HG03378 (cell line): Measurements from ENCODE around the gene MZB1.
"Not testable (repeated sequence)": the region's sequence is repeated elsewhere in the genome, so short reads cannot be mapped to it uniquely, and the experiment has no call there.

Experiments used
- ATAC-seq: cut with Tn5 transposase; IDR thresholded peaks from one replicate; pipeline ENCODE4 v1.9.1; 2021; ENCODE audit warnings: mild to moderate bottlenecking, moderate library complexity; ENCODE audit not compliant: unreplicated experiment

MZB1 gene

GRCh38 chr5:139410993-139411828 lies 21.5 kb upstream of the MZB1 start:
- ATAC-seq: no peak

DNA sequence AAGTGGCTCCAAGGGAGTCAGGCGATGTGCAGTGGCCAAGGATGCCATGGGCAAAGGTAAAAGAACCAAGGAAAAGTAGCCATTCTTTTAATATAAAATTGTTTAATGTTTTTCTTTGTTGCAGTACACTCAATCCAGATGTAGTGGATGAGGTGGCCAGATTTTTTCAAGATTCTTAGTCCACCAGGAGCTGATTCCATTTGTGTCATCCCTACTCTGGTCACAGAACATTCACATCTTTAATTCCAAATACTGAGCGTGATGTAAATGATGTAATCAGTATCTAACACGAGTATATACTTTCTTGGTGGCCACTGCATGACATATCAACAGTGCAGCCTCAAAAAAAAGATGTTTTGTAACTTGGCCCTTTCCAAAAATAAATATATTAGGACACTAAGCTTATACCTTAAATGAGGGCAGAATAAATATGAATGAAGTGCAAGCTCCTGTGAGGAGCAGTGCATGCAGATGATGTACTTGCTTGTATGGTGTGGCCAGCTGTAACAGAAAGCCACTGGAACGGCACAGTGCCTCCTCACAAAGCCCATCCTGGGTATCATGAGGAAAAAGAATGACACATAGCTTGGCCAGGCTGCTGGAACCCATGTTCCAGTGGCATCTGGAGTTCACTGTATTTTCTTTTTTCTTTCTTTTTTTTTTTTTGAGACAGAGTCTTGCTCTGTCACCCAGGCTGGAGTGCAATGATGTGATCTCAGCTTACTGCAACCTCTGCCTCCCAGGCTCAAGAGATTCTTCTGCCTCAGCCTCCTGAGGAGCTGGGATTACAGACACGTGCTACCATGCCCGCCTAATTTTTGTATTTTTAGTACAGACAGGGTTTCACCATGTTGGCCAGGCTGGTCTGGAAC lies 20.6 kb upstream of the MZB1 start:
- ATAC-seq: no peak

GRCh38 chr5:139409116-139409515 lies 19.4 kb upstream of the MZB1 start:
- ATAC-seq: not testable (repeated sequence)

DNA sequence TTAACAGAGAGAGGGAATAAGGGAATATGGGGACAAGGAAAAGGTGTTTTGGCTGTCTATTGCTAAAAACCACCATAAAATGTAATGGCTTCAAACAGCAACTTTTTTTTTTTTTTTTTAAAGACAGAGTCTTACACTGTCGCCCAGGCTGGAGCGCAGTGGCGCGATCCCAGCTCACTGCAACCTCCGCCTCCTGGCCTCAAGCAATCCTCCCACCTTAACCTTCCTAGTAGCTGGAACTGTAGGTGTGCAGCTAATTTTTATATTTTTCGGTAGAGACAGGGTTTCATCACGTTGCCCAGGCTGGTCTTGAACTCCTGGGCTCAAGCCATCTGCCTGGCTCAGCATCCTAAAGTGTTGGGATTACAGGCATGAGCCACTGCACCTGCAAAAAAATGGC lies 18.5 kb upstream of the MZB1 start:
- ATAC-seq: no peak

GRCh38 chr5:139407517-139407916 lies 17.8 kb upstream of the MZB1 start:
- ATAC-seq: no peak

DNA sequence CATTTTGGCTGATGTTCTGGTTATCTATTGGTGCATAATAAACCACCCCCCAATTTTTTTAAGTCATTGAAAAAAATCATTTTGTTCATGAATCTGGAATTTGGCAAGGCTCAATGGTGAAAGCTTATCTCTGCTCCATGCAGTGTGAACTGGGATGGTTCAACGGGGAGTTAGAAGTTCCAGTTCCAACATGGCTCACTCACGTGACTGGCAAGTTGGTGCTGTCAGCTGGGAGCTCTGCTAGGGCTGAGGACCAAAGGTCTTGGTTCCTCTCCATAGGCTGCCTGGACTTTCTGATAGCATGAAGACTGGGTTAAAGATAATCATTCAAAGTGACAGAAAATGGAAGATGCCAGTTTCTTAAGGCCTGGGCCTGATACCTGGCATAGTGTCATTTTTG lies 17.2 kb upstream of the MZB1 start:
- no peak for ATAC-seq

DNA sequence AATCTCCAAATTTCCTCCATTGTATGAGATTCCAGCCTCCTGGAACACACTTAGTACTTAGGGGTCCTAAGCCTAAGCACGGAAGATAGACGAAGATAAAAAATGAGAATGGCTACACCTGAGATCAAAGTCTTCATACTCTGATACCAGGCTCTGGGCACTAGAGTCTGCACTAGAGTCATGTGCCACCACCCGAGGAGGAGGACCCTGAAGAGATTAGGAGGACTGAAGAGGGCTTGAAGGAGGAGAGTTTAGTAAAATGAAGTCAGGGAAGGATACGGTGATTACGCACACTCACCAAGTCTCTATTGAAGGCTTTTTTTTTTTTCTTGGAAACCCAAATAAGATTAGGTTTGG lies 14.7 kb upstream of the MZB1 start:
- no peak for ATAC-seq

DNA sequence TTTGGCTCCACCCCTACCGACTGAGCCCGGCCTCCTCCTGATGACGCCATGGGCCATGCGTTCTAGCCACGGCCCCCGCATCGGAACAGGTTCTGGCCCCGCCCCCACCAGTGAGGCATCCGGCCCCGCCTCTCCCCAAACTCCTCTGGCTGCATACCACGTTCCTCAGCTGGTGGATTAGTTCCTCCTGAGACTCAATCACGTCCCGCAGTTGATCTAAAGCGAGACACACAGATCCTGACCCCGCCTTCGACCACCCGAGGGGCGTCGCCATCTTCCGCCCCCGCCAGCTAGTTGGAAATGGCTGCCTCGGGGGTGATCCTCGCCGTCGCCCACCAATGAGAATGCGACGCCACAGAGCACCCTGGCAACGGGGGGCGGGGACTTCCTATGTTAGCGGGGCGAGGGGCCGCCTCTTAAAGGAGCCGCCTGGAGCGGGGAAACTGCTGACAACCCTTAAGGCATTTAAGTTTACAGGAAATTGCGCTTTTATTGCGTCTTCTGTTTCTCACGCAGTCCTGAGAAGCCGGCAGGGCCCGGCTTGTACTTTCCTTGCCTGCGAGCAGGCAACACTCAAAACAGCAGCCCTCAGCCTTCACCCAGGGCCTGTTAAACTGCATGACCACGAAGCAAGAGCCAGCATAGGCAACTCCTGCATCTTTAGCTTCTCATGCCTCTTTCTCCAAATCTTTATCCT lies 14.2 kb upstream of the MZB1 start, which contains the start of gene SPATA24:
TSS of gene SPATA24 (minus strand) at position 303 of the 697 bp plus-strand sequence. CDS start at position 274, 29 bp downstream.
- peak; percentile 79 for ATAC-seq

- ATAC-seq: no peak
Measured at GRCh38 chr5:139403418-139403786, 13.7 kb upstream of the MZB1 start.

- ATAC-seq: no peak
Measured at GRCh38 chr5:139402561-139403158, 12.9 kb upstream of the MZB1 start.

GRCh38 chr5:139401546-139401945 lies 11.8 kb upstream of the MZB1 start:
- no peak for ATAC-seq

GRCh38 chr5:139399501-139400121 lies 9.9 kb upstream of the MZB1 start:
- ATAC-seq: no peak

GRCh38 chr5:139397921-139398320 lies 8.2 kb upstream of the MZB1 start:
- no peak for ATAC-seq

DNA sequence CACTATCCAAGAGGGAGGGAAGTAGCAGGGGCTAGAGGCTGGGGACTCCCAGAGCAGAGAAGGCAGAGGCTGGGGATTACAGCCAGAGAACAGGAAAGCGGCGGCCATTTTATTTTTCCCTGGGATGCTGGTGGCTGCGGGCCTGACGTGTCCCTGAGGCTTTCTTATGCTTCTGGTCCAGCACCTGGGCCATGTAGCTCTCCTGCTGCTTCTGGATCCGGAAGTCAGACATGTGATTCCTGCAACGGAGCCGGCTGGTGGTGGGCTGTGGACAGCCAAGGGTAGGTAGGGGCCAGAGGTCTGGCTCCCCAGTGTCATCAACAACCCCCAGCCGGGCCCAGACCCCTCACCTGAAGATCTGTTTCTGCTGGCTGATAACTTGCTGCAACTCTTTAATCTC lies 7.0 kb upstream of the MZB1 start:
- ATAC-seq: no peak

- ATAC-seq: no peak
Measured at GRCh38 chr5:139395844-139396640, 6.3 kb upstream of the MZB1 start.

GRCh38 chr5:139394654-139395566 lies 5.2 kb upstream of the MZB1 start, which contains the start of gene PROB1:
Gene PROB1, minus strand, starts transcription at chr5:139395104. Its CDS starts 23 bp downstream, at chr5:139395081.
- ATAC-seq: no peak

- ATAC-seq: no peak
Measured at GRCh38 chr5:139394123-139394653, 4.5 kb upstream of the MZB1 start.

DNA sequence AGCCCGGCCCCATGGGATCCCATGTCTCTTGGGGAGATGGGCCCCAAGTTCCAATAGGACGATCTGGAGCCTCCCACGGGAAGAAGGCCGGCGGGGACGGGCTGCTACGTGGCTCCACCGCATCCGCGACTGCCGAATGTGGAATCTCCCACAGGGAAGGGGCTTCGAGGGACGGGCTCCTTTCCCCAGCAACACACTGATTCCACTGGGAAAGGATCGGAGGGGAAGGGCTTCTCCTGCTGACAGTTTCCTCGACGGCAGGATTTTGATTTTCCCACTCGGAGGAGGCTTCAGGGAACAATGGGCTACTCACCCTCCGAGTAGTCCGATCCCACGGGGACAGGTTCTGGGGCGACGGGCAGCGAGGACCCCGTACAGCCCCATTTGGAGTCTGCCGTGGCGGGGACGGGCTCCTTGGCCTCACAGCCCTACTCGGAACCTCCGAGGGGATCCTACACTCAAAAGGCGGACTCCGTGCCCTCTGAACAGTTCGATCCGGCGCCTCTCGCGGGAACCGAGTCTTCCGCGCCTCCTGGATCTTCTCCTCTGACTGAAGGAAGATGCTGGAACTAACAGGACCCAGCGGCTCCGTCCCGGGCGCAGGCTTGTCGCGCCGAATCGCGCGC lies 3.9 kb upstream of the MZB1 start:
- ATAC-seq: no peak
